ENCODE data around the gene ASAP2.

GRCh38 chr2:9334761-9335160 lies 128.1 kb downstream of the ASAP2 start:
- no peak for TF ChIP-seq CTCF (IDR thresholded peaks at IDR 0.05)
- no peak for TF ChIP-seq EZH2 (IDR thresholded peaks at IDR 0.05; ENCODE audit: borderline replicate concordance, insufficient read depth, low read depth, low read length, poor library complexity, severe bottlenecking)
